Panc1 (cell line): Measurements from ENCODE around the gene CIB1.

Source experiments
- POLR2AphosphoS5 ChIP-seq: IDR thresholded peaks from 2 replicates; pipeline ENCODE4 v1.6.1; 2012; ENCODE audit warnings: mild to moderate bottlenecking, low read depth, low read length, moderate library complexity
- TF ChIP-seq, protein P1 (sequence below): fragments of 450-650 bp; IDR thresholded peaks from 2 replicates; pipeline ENCODE4 v1.5.1; 2017; ENCODE audit warnings: mild to moderate bottlenecking
- TF ChIP-seq, protein P2 (sequence below), 2 experiments: IDR thresholded peaks; 2 replicates each; pipeline ENCODE4 v1.6.1; 2011 to 2012; ENCODE audit warnings: low read depth in 2 of 2, control low read depth in 1 of 2, low read length in 1 of 2, mild to moderate bottlenecking in 1 of 2, moderate library complexity in 1 of 2; ENCODE audit not compliant: insufficient read depth in 1 of 2

DNA sequence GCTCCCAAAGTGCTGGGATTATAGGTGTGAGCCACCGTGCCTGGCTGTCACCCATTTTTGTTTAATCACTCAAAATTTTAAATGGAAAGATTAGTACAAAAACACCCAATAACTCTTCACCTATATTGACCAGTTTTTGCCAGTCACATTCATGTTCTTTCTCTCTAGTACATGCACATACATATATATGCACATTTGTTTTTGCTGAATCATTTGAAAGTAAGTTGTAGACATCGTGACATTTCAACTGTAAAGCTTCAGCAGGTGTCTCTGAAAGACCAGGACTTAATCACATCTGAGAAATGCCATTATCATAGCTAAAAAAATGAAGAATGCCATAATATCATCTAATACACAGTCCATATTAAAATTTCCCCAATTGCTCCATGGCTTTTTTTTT, 39.1 kb downstream of the CIB1 start:
- TF ChIP-seq, protein P1, sequence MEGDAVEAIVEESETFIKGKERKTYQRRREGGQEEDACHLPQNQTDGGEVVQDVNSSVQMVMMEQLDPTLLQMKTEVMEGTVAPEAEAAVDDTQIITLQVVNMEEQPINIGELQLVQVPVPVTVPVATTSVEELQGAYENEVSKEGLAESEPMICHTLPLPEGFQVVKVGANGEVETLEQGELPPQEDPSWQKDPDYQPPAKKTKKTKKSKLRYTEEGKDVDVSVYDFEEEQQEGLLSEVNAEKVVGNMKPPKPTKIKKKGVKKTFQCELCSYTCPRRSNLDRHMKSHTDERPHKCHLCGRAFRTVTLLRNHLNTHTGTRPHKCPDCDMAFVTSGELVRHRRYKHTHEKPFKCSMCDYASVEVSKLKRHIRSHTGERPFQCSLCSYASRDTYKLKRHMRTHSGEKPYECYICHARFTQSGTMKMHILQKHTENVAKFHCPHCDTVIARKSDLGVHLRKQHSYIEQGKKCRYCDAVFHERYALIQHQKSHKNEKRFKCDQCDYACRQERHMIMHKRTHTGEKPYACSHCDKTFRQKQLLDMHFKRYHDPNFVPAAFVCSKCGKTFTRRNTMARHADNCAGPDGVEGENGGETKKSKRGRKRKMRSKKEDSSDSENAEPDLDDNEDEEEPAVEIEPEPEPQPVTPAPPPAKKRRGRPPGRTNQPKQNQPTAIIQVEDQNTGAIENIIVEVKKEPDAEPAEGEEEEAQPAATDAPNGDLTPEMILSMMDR: no peak
- TF ChIP-seq, protein P2, sequence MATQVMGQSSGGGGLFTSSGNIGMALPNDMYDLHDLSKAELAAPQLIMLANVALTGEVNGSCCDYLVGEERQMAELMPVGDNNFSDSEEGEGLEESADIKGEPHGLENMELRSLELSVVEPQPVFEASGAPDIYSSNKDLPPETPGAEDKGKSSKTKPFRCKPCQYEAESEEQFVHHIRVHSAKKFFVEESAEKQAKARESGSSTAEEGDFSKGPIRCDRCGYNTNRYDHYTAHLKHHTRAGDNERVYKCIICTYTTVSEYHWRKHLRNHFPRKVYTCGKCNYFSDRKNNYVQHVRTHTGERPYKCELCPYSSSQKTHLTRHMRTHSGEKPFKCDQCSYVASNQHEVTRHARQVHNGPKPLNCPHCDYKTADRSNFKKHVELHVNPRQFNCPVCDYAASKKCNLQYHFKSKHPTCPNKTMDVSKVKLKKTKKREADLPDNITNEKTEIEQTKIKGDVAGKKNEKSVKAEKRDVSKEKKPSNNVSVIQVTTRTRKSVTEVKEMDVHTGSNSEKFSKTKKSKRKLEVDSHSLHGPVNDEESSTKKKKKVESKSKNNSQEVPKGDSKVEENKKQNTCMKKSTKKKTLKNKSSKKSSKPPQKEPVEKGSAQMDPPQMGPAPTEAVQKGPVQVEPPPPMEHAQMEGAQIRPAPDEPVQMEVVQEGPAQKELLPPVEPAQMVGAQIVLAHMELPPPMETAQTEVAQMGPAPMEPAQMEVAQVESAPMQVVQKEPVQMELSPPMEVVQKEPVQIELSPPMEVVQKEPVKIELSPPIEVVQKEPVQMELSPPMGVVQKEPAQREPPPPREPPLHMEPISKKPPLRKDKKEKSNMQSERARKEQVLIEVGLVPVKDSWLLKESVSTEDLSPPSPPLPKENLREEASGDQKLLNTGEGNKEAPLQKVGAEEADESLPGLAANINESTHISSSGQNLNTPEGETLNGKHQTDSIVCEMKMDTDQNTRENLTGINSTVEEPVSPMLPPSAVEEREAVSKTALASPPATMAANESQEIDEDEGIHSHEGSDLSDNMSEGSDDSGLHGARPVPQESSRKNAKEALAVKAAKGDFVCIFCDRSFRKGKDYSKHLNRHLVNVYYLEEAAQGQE (IDR thresholded peaks at IDR 0.05; ENCODE audit: insufficient read depth in 1 of 2, low read depth in 2 of 2, low read length in 1 of 2): no peak
- TF ChIP-seq POLR2AphosphoS5: no peak
